Liver (tissue), 9 donors: Measurements from ENCODE around the gene CCDC191. TPM values are rescaled to one million over a fixed set of nuclear protein-coding genes. Genes with fewer than 3 reads are reported as not detected.

Experiments used
- DNase-seq: peaks from one replicate; pipeline ENCODE4 v3.0.0-alpha.2; 2017; ENCODE audit warnings: low spot score
- H3K27ac ChIP-seq, 2 donors: one replicate each; pipeline ENCODE4 v1.7.0; 2013; ENCODE audit warnings: inconsistent platforms in 2 of 2, low read length in 2 of 2, control low read depth in 1 of 2, low read depth in 1 of 2, mild to moderate bottlenecking in 1 of 2
- H3K27me3 ChIP-seq, 4 donors: one replicate each; pipeline versions ENCODE4 v1.6.1 to v1.7.0; 2013; ENCODE audit warnings: low read length in 3 of 4, inconsistent platforms in 1 of 4, mild to moderate bottlenecking in 1 of 4, moderate library complexity in 1 of 4; ENCODE audit not compliant: control insufficient read depth in 4 of 4, insufficient read depth in 4 of 4
- H3K36me3 ChIP-seq, 4 donors: one replicate each; pipeline versions ENCODE4 v1.6.1 to v1.7.0; 2013; ENCODE audit warnings: low read length in 3 of 4, mild to moderate bottlenecking in 3 of 4, low read depth in 1 of 4, moderate library complexity in 1 of 4; ENCODE audit not compliant: control insufficient read depth in 4 of 4, insufficient read depth in 3 of 4
- H3K4me1 ChIP-seq, 4 donors: one replicate each; pipeline versions ENCODE4 v1.6.1 to v1.7.0; 2013; ENCODE audit warnings: low read length in 3 of 4, mild to moderate bottlenecking in 3 of 4, moderate library complexity in 1 of 4; ENCODE audit not compliant: control insufficient read depth in 4 of 4, insufficient read depth in 4 of 4
- H3K4me3 ChIP-seq, 3 donors: one replicate each; pipeline versions ENCODE4 v1.6.1 to v1.7.0; 2013; ENCODE audit warnings: low read length in 3 of 3, control low read depth in 1 of 3, low read depth in 1 of 3, mild to moderate bottlenecking in 1 of 3
- H3K9ac ChIP-seq, 2 donors: one replicate each; pipeline ENCODE4 v1.7.0; 2013; ENCODE audit warnings: low read length in 2 of 2, mild to moderate bottlenecking in 2 of 2, moderate library complexity in 2 of 2, control low read depth in 1 of 2, low read depth in 1 of 2
- H3K9me3 ChIP-seq, 4 donors: one replicate each; pipeline versions ENCODE4 v1.6.1 to v1.7.0; 2013; ENCODE audit warnings: low read length in 3 of 4; ENCODE audit not compliant: control insufficient read depth in 4 of 4
- ATF3 ChIP-seq: IDR thresholded peaks from 2 replicates; pipeline ENCODE4 v1.6.1; 2016; ENCODE audit warnings: antibody characterized with exemption
- EGR1 ChIP-seq, 2 donors: IDR thresholded peaks; 2 replicates each; pipeline ENCODE4 v1.6.1; 2016 to 2018; ENCODE audit warnings: antibody characterized with exemption in 2 of 2, low read depth in 2 of 2
- FOXA1 ChIP-seq: IDR thresholded peaks from 2 replicates; pipeline ENCODE4 v1.6.1; 2016; ENCODE audit warnings: antibody characterized with exemption
- FOXA2 ChIP-seq: IDR thresholded peaks from 2 replicates; pipeline ENCODE4 v1.6.1; 2016; ENCODE audit warnings: antibody characterized with exemption
- GABPA ChIP-seq, 2 donors: IDR thresholded peaks in 1 of 2; conservative IDR thresholded peaks in 1 of 2; 2 replicates each; pipeline ENCODE4 v1.6.1; 2016; ENCODE audit warnings: antibody characterized with exemption in 2 of 2, mild to moderate bottlenecking in 1 of 2, moderate library complexity in 1 of 2
- HNF4A ChIP-seq, 2 donors: conservative IDR thresholded peaks; 2 replicates each; pipeline ENCODE4 v1.6.1; 2016; ENCODE audit warnings: antibody characterized with exemption in 2 of 2, mild to moderate bottlenecking in 2 of 2
- HNF4G ChIP-seq: IDR thresholded peaks from 2 replicates; pipeline ENCODE4 v1.6.1; 2016; ENCODE audit warnings: antibody characterized with exemption
- JUND ChIP-seq, 2 donors: IDR thresholded peaks; 2 replicates each; pipeline ENCODE4 v1.6.1; 2016; ENCODE audit warnings: antibody characterized with exemption in 2 of 2
- RAD21 ChIP-seq, 2 donors: IDR thresholded peaks; 2 replicates each; pipeline ENCODE4 v1.6.1; 2016; ENCODE audit warnings: antibody characterized with exemption in 2 of 2, mild to moderate bottlenecking in 2 of 2
- REST ChIP-seq: IDR thresholded peaks from 2 replicates; pipeline ENCODE4 v1.6.1; 2016; ENCODE audit warnings: antibody characterized with exemption, mild to moderate bottlenecking
- RXRA ChIP-seq, 2 donors: IDR thresholded peaks; 2 replicates each; pipeline ENCODE4 v1.6.1; 2017 to 2018; ENCODE audit warnings: antibody characterized with exemption in 2 of 2, mild to moderate bottlenecking in 1 of 2
- SP1 ChIP-seq: IDR thresholded peaks from 2 replicates; pipeline ENCODE4 v1.6.1; 2018; ENCODE audit warnings: antibody characterized with exemption, mild to moderate bottlenecking
- YY1 ChIP-seq: IDR thresholded peaks from 2 replicates; pipeline ENCODE4 v1.6.1; 2016; ENCODE audit warnings: antibody characterized with exemption, mild to moderate bottlenecking
- polyA plus RNA-seq, 2 donors: library from polyadenylated mRNA; stranded (reverse) in 1 of 2; unstranded in 1 of 2; fragments of 200-250 nt in 1 of 2; fragments of >200 nt in 1 of 2; fragmentation: Nextera tagmentation in 1 of 2; extraction: Ambion mirVana in 1 of 2; gene quantifications; one replicate each; pipeline versions ENCODE4 v1.2.1 to v1.2.3, GENCODE V29; 2013 to 2015
- total RNA-seq, 2 donors: library from RNA; depleted of rRNA; stranded (reverse); fragments of >200 nt; gene quantifications; one replicate each; pipeline ENCODE4 v1.2.3, GENCODE V29; 2014
- TF ChIP-seq, protein P1 (sequence below): fragments of 150-350 bp; IDR thresholded peaks from 2 replicates; pipeline ENCODE4 v1.5.1; 2017; ENCODE audit warnings: improper control_type of control experiment, low read depth, low read length; ENCODE audit not compliant: missing input control
- TF ChIP-seq, protein P2 (sequence below): IDR thresholded peaks from 2 replicates; pipeline ENCODE4 v1.6.1; 2016; ENCODE audit warnings: antibody characterized with exemption
- donor health status: healthy.
- donor health status: healthy.
- donor health status: healthy.
- donor health status: healthy.
- donor health status: healthy.

CCDC191 gene
- total and polyA plus RNA-seq, 4 donors = 0.31 to 1.0 (median 0.80) TPM

GRCh38 chr3:114081037-114081436 lies 24.7 kb upstream of the CCDC191 start:
- DNase-seq = no peak
- Histone ChIP-seq H3K9ac (no peak overlapping the region), H3K27ac (no peak overlapping the region), H3K27me3 (no peaks in the 10 kb centered on the region), H3K4me3 (no peak overlapping the region), H3K36me3 (peaks cover 10 to 55% (median 39%) of the 10 kb centered on the region in 4 donors), H3K4me1 (peaks cover 0 to 2% (median 0%) of the 10 kb centered on the region in 4 donors), H3K9me3 (no peaks in the 10 kb centered on the region)
- TF ChIP-seq HNF4A (conservative IDR thresholded peaks at IDR 0.05) (no peak), ATF3 (no peak), RAD21 (IDR thresholded peaks at IDR 0.05) (no peak), SP1 (no peak), FOXA1 (no peak), JUND (IDR thresholded peaks at IDR 0.05) (no peak), REST (no peak), YY1 (no peak), GABPA (IDR thresholded peaks at IDR 0.05 in 1 of 2, conservative IDR thresholded peaks at IDR 0.05 in 1 of 2) (no peak), RXRA (IDR thresholded peaks at IDR 0.05) (no peak), FOXA2 (no peak)
- TF ChIP-seq, protein P1, sequence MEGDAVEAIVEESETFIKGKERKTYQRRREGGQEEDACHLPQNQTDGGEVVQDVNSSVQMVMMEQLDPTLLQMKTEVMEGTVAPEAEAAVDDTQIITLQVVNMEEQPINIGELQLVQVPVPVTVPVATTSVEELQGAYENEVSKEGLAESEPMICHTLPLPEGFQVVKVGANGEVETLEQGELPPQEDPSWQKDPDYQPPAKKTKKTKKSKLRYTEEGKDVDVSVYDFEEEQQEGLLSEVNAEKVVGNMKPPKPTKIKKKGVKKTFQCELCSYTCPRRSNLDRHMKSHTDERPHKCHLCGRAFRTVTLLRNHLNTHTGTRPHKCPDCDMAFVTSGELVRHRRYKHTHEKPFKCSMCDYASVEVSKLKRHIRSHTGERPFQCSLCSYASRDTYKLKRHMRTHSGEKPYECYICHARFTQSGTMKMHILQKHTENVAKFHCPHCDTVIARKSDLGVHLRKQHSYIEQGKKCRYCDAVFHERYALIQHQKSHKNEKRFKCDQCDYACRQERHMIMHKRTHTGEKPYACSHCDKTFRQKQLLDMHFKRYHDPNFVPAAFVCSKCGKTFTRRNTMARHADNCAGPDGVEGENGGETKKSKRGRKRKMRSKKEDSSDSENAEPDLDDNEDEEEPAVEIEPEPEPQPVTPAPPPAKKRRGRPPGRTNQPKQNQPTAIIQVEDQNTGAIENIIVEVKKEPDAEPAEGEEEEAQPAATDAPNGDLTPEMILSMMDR = no peak
- TF ChIP-seq, protein P2, sequence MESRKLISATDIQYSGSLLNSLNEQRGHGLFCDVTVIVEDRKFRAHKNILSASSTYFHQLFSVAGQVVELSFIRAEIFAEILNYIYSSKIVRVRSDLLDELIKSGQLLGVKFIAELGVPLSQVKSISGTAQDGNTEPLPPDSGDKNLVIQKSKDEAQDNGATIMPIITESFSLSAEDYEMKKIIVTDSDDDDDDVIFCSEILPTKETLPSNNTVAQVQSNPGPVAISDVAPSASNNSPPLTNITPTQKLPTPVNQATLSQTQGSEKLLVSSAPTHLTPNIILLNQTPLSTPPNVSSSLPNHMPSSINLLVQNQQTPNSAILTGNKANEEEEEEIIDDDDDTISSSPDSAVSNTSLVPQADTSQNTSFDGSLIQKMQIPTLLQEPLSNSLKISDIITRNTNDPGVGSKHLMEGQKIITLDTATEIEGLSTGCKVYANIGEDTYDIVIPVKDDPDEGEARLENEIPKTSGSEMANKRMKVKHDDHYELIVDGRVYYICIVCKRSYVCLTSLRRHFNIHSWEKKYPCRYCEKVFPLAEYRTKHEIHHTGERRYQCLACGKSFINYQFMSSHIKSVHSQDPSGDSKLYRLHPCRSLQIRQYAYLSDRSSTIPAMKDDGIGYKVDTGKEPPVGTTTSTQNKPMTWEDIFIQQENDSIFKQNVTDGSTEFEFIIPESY = no peak

GRCh38 chr3:114080201-114080600 lies 23.9 kb upstream of the CCDC191 start:
- Histone ChIP-seq H3K4me3 (no peak overlapping the region), H3K27me3 (no peaks in the 10 kb centered on the region), H3K9me3 (no peaks in the 10 kb centered on the region), H3K27ac (no peak overlapping the region), H3K36me3 (peaks cover 11 to 55% (median 36%) of the 10 kb centered on the region in 4 donors), H3K4me1 (peaks cover 0 to 2% (median 0%) of the 10 kb centered on the region in 4 donors), H3K9ac (peak overlapping the region in 1 of 2 donors; percentile 24)
- no peak for DNase-seq
- TF ChIP-seq FOXA1 = no peak
- TF ChIP-seq HNF4G = no peak
- TF ChIP-seq EGR1 (IDR thresholded peaks at IDR 0.05; ENCODE audit: low read depth in 2 of 2) = no peak
- TF ChIP-seq FOXA2 = no peak
- no peak for TF ChIP-seq YY1
- TF ChIP-seq, protein P2 = no peak
- no peak for TF ChIP-seq RAD21 (IDR thresholded peaks at IDR 0.05)
- no peak for TF ChIP-seq JUND (IDR thresholded peaks at IDR 0.05)
- TF ChIP-seq ATF3 = no peak
- no peak for TF ChIP-seq HNF4A (conservative IDR thresholded peaks at IDR 0.05)
- no peak for TF ChIP-seq GABPA (IDR thresholded peaks at IDR 0.05 in 1 of 2, conservative IDR thresholded peaks at IDR 0.05 in 1 of 2)
